ENCODE results near the gene RBM19.

GRCh38 chr12:113983777-113984448 is 17.8 kb upstream of the RBM19 start:
- TF ChIP-seq CTCF (IDR thresholded peaks at IDR 0.05; ENCODE audit: low read depth, low read length, poor library complexity, severe bottlenecking), result no peak
- no peak for TF ChIP-seq EZH2phosphoT487 (IDR thresholded peaks at IDR 0.05; ENCODE audit: borderline replicate concordance, low read length)
